ENCODE results near the gene ATP6V0D1.

The ATP6V0D1 gene

DNA sequence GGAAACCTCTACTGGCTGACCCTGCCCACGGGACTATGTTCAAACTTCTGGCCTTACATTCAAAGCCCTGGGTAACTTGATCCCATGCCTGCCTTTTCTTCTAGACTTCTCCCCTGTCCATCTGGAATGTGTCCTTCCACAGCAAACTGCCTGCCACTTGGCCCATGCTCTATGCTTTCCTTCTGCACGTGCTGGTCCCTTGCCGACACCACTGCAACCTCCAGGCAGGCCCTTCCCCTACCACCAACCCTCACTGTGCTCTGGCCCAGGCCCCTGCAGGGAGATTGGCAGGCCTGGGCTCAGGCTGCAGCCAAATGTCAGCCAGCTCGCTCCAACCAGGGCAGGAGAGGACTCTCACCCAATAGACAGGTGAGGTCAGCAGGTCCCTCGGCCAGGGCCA lies 39.0 kb downstream of the ATP6V0D1 start:
- Histone ChIP-seq H3K9me3 (replicated peaks; ENCODE audit: low read length) (no peaks in the 10 kb centered on the region), H3K4me2 (ENCODE audit: low read length) (no peak overlapping the region), H3K27me3 (ENCODE audit: control insufficient read depth, insufficient read depth, low read length) (no peaks in the 10 kb centered on the region), H3K4me1 (ENCODE audit: control insufficient read depth, insufficient read depth, low read length) (peaks cover 29% of the 10 kb centered on the region), H3K9ac (ENCODE audit: low read depth, low read length) (no peak overlapping the region), H3K4me3 (ENCODE audit: low read length) (no peak overlapping the region), H3K36me3 (ENCODE audit: insufficient read depth, low read length) (peaks cover 55% of the 10 kb centered on the region)

DNA sequence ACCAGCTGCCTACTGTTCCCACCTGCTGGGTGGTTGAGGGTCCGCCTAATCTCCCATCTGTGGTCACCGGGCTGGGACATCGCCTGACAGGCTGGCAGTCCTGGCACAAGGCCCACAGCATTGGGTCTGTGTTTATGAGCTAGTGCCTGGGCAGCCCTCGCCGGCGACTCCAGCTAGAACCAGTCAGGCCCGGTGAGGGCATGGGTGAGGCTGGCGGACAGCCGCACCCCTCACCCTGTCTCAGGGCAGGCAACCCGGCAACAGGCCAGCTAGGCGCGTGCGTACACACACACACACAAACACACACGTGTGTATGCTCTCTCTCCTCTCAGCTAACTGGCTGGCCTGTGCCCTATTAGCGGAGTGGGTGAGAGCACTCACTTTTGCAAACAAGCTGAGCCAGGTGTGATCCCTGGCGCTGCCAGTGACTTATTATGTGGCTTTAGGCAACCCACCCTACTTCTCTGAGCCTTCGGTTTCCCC lies 39.6 kb downstream of the ATP6V0D1 start:
- H3K36me3 ChIP-seq (ENCODE audit: insufficient read depth, low read length) = peaks cover 56% of the 10 kb centered on the region
- H3K4me1 ChIP-seq (ENCODE audit: control insufficient read depth, insufficient read depth, low read length) = peaks cover 23% of the 10 kb centered on the region
- H3K9ac ChIP-seq (ENCODE audit: low read depth, low read length) = no peak overlapping the region

DNA sequence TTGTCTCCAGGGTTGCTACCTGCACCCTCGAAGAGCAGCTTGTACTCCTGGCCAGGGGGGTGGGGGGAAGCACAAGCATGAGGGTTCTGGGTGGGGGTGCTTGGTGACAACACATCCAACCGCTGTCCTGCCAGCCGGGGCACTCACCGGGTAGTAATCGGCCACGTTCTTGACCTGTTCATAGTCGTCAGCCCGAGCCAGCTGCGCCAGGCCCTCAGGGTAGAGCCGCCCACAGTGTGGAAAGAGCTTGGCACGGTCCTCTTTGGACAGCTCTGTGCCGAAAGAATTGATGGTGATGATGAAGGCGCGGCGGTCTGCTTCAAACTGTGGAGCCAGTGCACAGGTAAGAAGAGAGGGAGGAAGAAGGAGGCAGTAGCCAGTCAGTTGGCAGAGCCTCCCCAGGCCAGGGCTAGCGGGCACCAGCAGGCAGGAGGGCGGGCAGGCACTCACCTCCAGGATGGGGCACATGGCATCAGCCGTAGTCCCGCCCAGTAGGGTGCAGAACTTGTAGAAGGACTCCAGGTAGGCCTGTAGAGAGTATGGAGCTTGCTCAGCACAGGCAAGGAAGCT lies 42.0 kb downstream of the ATP6V0D1 start:
- Histone ChIP-seq H3K27me3 (ENCODE audit: control insufficient read depth, insufficient read depth, low read length) (no peaks in the 10 kb centered on the region), H3K4me3 (ENCODE audit: low read length) (no peak overlapping the region), H3K4me1 (ENCODE audit: control insufficient read depth, insufficient read depth, low read length) (no peaks in the 10 kb centered on the region), H3K4me2 (ENCODE audit: low read length) (no peak overlapping the region), H3K36me3 (ENCODE audit: insufficient read depth, low read length) (peaks cover 51% of the 10 kb centered on the region), H3K9ac (ENCODE audit: low read depth, low read length) (no peak overlapping the region), H3K9me3 (replicated peaks; ENCODE audit: low read length) (no peaks in the 10 kb centered on the region)

More for the DNA sequence above, 39.6 kb downstream of the ATP6V0D1 start:
- no peak overlapping the region for H3K4me2 ChIP-seq (ENCODE audit: low read length)
- H3K9me3 ChIP-seq (replicated peaks; ENCODE audit: low read length) = no peaks in the 10 kb centered on the region
- no peak overlapping the region for H3K4me3 ChIP-seq (ENCODE audit: low read length)
- no peaks in the 10 kb centered on the region for H3K27me3 ChIP-seq (ENCODE audit: control insufficient read depth, insufficient read depth, low read length)

DNA sequence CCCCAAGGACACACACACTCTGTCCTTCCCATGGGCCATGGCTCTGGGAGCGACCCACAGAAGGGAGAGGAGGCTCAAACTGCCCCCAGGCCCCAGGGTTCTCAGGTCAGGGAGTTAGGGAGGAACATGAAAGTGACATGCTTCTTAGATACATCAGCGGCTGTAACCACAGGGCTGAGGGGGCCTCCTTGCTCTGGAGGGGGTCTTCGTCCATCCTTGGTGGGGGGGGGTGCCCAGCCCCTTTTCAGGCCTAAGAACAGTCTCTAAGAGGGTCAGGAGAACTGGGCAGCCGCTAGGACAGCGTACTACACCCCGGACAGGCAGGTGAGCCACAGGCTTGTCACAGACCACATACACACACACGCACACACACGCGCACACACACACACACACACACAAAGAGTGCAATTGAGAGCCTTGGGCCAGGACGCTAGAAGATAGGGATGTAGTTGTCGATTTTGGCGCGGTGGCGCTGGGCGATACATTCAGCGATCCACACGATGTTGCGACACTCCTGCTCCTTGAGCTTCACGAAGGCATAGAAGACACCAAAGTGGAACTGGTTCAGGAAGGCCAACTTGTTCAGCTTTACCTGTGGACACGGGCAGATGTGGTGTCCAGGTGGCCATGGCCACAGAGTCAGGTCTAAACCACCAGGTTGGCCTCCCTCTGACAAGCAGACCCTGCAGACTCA lies 42.7 kb downstream of the ATP6V0D1 start:
- Histone ChIP-seq H3K4me2 (ENCODE audit: low read length) (no peak overlapping the region), H3K9me3 (replicated peaks; ENCODE audit: low read length) (no peaks in the 10 kb centered on the region), H3K9ac (ENCODE audit: low read depth, low read length) (no peak overlapping the region), H3K27me3 (ENCODE audit: control insufficient read depth, insufficient read depth, low read length) (no peaks in the 10 kb centered on the region), H3K4me1 (ENCODE audit: control insufficient read depth, insufficient read depth, low read length) (no peaks in the 10 kb centered on the region), H3K36me3 (ENCODE audit: insufficient read depth, low read length) (peaks cover 50% of the 10 kb centered on the region), H3K4me3 (ENCODE audit: low read length) (no peak overlapping the region)

DNA sequence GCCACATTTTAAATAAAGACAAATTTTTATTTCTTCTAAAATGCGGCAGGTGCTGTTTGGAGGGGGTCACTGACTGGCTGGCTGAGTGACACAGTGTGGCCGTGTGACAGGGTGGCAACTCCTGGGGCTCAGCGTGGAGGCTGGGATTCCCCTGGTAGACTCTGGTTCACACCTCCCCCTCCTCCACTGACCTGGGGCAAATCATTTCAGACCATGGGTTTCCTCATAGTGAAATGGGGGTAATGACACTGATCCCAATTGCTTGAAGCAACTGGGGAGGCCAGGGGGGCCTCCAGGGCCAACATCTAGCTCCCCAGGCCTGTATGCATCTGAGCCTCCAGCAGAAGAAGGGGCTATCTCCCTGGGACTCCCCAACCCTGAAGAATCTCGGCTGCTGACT lies 43.4 kb downstream of the ATP6V0D1 start:
- Histone ChIP-seq H3K36me3 (ENCODE audit: insufficient read depth, low read length) (peaks cover 43% of the 10 kb centered on the region), H3K4me3 (ENCODE audit: low read length) (no peak overlapping the region), H3K9ac (ENCODE audit: low read depth, low read length) (no peak overlapping the region), H3K27me3 (ENCODE audit: control insufficient read depth, insufficient read depth, low read length) (no peaks in the 10 kb centered on the region), H3K4me2 (ENCODE audit: low read length) (no peak overlapping the region), H3K4me1 (ENCODE audit: control insufficient read depth, insufficient read depth, low read length) (no peaks in the 10 kb centered on the region), H3K9me3 (replicated peaks; ENCODE audit: low read length) (no peaks in the 10 kb centered on the region)

DNA sequence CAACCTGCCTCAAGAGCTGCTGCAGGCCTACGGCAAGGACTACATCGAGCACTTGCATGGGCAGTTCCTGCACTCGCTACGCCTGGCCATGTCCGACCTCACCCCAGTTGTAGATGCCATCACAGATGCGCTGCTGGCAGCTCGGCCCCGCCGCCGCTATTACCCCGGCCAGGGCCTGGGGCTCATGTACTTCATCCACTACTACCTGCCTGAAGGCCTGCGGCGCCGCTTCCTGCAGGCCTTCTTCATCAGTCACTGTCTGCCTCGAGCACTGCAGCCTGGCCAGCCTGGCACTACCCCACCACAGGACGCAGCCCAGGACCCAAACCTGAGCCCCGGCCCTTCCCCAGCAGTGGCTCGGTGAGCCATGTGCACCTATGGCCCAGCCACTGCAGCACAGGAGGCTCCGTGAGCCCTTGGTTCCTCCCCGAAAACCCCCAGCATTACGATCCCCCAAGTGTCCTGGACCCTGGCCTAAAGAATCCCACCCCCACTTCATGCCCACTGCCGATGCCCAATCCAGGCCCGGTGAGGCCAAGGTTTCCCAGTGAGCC lies 44.2 kb downstream of the ATP6V0D1 start:
- Histone ChIP-seq H3K4me1 (ENCODE audit: control insufficient read depth, insufficient read depth, low read length) (peaks cover 2% of the 10 kb centered on the region), H3K4me2 (ENCODE audit: low read length) (no peak overlapping the region), H3K4me3 (ENCODE audit: low read length) (no peak overlapping the region), H3K27me3 (ENCODE audit: control insufficient read depth, insufficient read depth, low read length) (no peaks in the 10 kb centered on the region), H3K9me3 (replicated peaks; ENCODE audit: low read length) (no peaks in the 10 kb centered on the region), H3K36me3 (ENCODE audit: insufficient read depth, low read length) (peaks cover 43% of the 10 kb centered on the region), H3K9ac (ENCODE audit: low read depth, low read length) (no peak overlapping the region)

DNA sequence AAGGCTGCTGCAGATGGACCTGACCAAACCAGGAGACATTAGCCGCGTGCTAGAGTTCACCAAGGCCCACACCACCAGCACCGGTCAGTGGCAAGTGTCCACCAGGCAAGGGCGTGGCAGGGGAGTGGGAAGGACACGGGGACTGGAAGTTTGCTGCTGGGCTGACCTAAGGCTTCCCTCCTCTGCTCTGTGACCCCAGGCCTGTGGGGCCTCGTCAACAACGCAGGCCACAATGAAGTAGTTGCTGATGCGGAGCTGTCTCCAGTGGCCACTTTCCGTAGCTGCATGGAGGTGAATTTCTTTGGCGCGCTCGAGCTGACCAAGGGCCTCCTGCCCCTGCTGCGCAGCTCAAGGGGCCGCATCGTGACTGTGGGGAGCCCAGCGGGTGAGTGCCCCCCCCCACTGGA lies 45.2 kb downstream of the ATP6V0D1 start:
- Histone ChIP-seq H3K9me3 (replicated peaks; ENCODE audit: low read length) (no peaks in the 10 kb centered on the region), H3K27me3 (ENCODE audit: control insufficient read depth, insufficient read depth, low read length) (no peaks in the 10 kb centered on the region), H3K4me1 (ENCODE audit: control insufficient read depth, insufficient read depth, low read length) (peaks cover 8% of the 10 kb centered on the region), H3K9ac (ENCODE audit: low read depth, low read length) (no peak overlapping the region), H3K4me2 (ENCODE audit: low read length) (no peak overlapping the region), H3K4me3 (ENCODE audit: low read length) (no peak overlapping the region), H3K36me3 (ENCODE audit: insufficient read depth, low read length) (peaks cover 37% of the 10 kb centered on the region)

DNA sequence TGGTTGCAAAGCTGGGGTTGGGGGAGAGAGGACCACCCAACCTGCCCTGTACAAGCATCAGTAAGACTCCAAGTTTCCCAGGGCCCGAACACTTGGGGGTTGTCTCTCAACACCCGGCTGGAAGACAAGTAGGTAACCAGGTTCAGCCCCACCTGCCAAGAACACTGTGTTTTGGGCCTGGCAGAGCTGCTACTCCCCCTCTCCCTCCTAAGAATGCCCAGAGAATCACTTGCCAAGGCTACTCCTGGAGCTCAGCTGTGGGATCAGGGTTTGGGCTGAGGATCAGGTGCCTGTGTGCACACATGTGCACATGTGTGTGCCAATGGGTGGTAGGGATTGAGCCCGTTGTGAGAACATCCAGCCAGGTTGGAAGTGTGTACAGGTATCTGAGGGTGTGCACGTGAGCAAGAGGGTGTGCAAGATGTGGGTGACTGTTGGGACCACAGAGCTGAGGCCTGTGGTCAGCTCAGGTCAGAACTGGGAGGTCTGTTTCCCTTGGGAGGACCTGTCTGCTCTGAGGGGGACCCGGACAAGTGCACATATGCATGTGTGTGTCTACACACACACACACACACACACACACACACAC lies 47.7 kb downstream of the ATP6V0D1 start:
- no peak overlapping the region for H3K4me3 ChIP-seq (ENCODE audit: low read length)
- peaks cover 14% of the 10 kb centered on the region for H3K4me1 ChIP-seq (ENCODE audit: control insufficient read depth, insufficient read depth, low read length)
- H3K36me3 ChIP-seq (ENCODE audit: insufficient read depth, low read length) = peaks cover 16% of the 10 kb centered on the region
- no peak overlapping the region for H3K9ac ChIP-seq (ENCODE audit: low read depth, low read length)
- no peak overlapping the region for H3K4me2 ChIP-seq (ENCODE audit: low read length)
- H3K27me3 ChIP-seq (ENCODE audit: control insufficient read depth, insufficient read depth, low read length) = peaks cover 24% of the 10 kb centered on the region
- H3K9me3 ChIP-seq (replicated peaks; ENCODE audit: low read length) = no peaks in the 10 kb centered on the region

DNA sequence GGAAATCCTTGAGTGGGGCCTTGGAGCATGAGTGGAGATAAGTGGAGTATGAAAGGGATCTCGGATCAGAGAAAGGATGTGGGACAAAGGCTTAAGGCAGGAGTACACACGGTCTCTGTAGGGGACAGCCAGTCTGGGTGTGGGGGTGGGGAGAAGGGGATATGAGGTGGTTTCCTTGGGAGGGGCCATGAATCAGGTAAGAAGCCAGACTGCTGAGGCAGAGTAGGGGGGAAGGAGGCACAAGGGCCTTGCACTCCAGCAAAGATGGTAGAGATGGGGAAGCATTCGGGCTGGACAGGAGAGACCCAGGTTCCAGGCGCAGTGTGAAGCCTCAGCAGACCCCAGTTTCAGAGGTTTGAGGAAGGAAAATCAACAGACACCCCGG lies 48.5 kb downstream of the ATP6V0D1 start:
- H3K4me3 ChIP-seq (ENCODE audit: low read length) = no peak overlapping the region
- no peak overlapping the region for H3K4me2 ChIP-seq (ENCODE audit: low read length)
- H3K4me1 ChIP-seq (ENCODE audit: control insufficient read depth, insufficient read depth, low read length) = peaks cover 14% of the 10 kb centered on the region
- no peak overlapping the region for H3K9ac ChIP-seq (ENCODE audit: low read depth, low read length)
- no peaks in the 10 kb centered on the region for H3K9me3 ChIP-seq (replicated peaks; ENCODE audit: low read length)
- H3K27me3 ChIP-seq (ENCODE audit: control insufficient read depth, insufficient read depth, low read length) = peaks cover 24% of the 10 kb centered on the region
- H3K36me3 ChIP-seq (ENCODE audit: insufficient read depth, low read length) = peaks cover 9% of the 10 kb centered on the region

DNA sequence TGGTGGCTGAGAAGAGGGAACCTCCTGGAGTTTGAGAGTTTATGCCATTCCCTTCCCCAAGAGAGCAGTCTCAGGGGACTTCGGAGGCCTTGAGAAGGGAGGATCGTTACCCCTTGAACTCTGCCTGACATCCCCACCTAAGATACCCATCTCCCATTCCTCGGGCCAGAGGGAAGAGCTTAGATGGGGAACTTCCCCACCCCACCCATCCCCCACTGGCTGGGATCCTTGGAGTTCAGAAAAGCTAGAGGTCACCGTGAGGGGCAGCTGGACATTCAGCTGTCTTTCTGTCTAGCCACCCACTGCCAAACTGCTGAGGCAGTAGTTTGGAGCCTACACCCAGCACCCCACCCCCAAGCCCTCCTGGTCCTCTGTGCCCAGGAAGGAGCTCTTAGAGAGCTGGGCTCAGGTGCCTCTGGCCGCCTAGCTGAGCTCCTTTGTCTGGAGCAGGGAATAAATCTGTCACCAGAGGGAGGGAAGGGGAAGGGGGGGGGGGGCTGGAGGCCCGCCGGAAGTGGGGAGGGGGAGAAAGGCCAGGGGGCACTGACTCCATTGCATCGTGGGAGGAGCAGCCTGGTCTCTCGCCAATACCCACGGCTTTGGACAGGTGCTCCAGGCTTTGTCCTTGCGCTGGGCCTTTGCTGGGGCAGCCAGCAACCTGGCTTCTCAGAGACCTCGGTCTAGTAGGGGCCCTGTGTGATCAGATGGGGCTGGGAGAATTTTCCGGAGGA lies 49.0 kb downstream of the ATP6V0D1 start:
- H3K27me3 ChIP-seq (ENCODE audit: control insufficient read depth, insufficient read depth, low read length) = peaks cover 26% of the 10 kb centered on the region
- peaks cover 14% of the 10 kb centered on the region for H3K4me1 ChIP-seq (ENCODE audit: control insufficient read depth, insufficient read depth, low read length)
- H3K9me3 ChIP-seq (replicated peaks; ENCODE audit: low read length) = no peaks in the 10 kb centered on the region
- H3K4me2 ChIP-seq (ENCODE audit: low read length) = peak overlapping the region; percentile 88
- no peak overlapping the region for H3K9ac ChIP-seq (ENCODE audit: low read depth, low read length)
- H3K4me3 ChIP-seq (ENCODE audit: low read length) = peak overlapping the region; percentile 58
- peaks cover 3% of the 10 kb centered on the region for H3K36me3 ChIP-seq (ENCODE audit: insufficient read depth, low read length)
